HepG2 (cell line): ENCODE data around the gene PRM2. TPM values are rescaled to one million over a fixed set of nuclear protein-coding genes. Genes with fewer than 3 reads are reported as not detected.

Experiments
- CAMTA2 ChIP-seq: sonication (generic); formaldehyde crosslinking; IDR thresholded peaks from 2 replicates; pipeline ENCODE4 v1.4.0; 2020; ENCODE audit warnings: mild to moderate bottlenecking, missing genetic modification reagents, borderline replicate concordance
- CREM ChIP-seq, 2 experiments: sonication (generic) in 1 of 2; formaldehyde crosslinking in 1 of 2; IDR thresholded peaks; 2 replicates each; pipeline versions ENCODE4 v1.4.0 to v1.6.1; 2016 to 2020; ENCODE audit warnings: antibody characterized with exemption in 1 of 2, mild to moderate bottlenecking in 1 of 2, missing genetic modification reagents in 1 of 2
- CTCF ChIP-seq: sonication (generic); formaldehyde crosslinking; IDR thresholded peaks from 2 replicates; pipeline ENCODE4 v1.5.0; 2020; ENCODE audit warnings: mild to moderate bottlenecking, missing genetic modification reagents, moderate library complexity
- ELF3 ChIP-seq: IDR thresholded peaks from 2 replicates; pipeline ENCODE4 v1.6.1; 2016; ENCODE audit warnings: missing genetic modification reagents, missing compliant biosample characterization
- GABPB1 ChIP-seq: IDR thresholded peaks from 2 replicates; pipeline ENCODE4 v1.6.1; 2016; ENCODE audit warnings: mild to moderate bottlenecking, missing genetic modification reagents, moderate library complexity, missing compliant biosample characterization
- GATAD1 ChIP-seq: IDR thresholded peaks from 2 replicates; pipeline ENCODE4 v1.6.1; 2016; ENCODE audit warnings: missing genetic modification reagents, missing compliant biosample characterization
- GMEB1 ChIP-seq: sonication (generic); formaldehyde crosslinking; IDR thresholded peaks from 2 replicates; pipeline ENCODE4 v1.5.1; 2020; ENCODE audit warnings: missing genetic modification reagents, mild to moderate bottlenecking, borderline replicate concordance
- IKZF1 ChIP-seq: fragments of 450-650 bp; IDR thresholded peaks from 2 replicates; pipeline ENCODE4 v1.7.1; 2016
- KLF12 ChIP-seq: sonication (generic); formaldehyde crosslinking; IDR thresholded peaks from 2 replicates; pipeline ENCODE4 v1.4.0; 2020; ENCODE audit warnings: missing genetic modification reagents, borderline replicate concordance
- RNF2 ChIP-seq: fragments of 450-650 bp; conservative IDR thresholded peaks from 2 replicates; pipeline ENCODE4 v1.6.1; 2016; ENCODE audit warnings: low read depth
- SP5 ChIP-seq: IDR thresholded peaks from 2 replicates; pipeline ENCODE4 v1.6.1; 2016; ENCODE audit warnings: low read depth, borderline replicate concordance
- TBX3 ChIP-seq: fragments of 450-650 bp; IDR thresholded peaks from 2 replicates; pipeline ENCODE4 v1.6.1; 2017; ENCODE audit warnings: antibody characterized with exemption, mild to moderate bottlenecking, inconsistent platforms, borderline replicate concordance
- TCF7 ChIP-seq: sonication (generic); IDR thresholded peaks from 2 replicates; pipeline ENCODE4 v1.6.1; 2016; ENCODE audit warnings: antibody characterized with exemption, low read depth
- ZBTB4 ChIP-seq: sonication (generic); formaldehyde crosslinking; IDR thresholded peaks from 2 replicates; pipeline ENCODE4 v1.4.0; 2020; ENCODE audit warnings: missing genetic modification reagents, mild to moderate bottlenecking, borderline replicate concordance
- ZNF432 ChIP-seq: sonication (generic); formaldehyde crosslinking; IDR thresholded peaks from 2 replicates; pipeline ENCODE4 v1.5.0; 2020; ENCODE audit warnings: missing genetic modification reagents, mild to moderate bottlenecking, borderline replicate concordance
- ZNF512B ChIP-seq: sonication (generic); formaldehyde crosslinking; IDR thresholded peaks from 2 replicates; pipeline ENCODE4 v1.5.1; 2020; ENCODE audit warnings: missing genetic modification reagents, mild to moderate bottlenecking, borderline replicate concordance
- ZNF672 ChIP-seq: sonication (generic); formaldehyde crosslinking; IDR thresholded peaks from 2 replicates; pipeline ENCODE4 v1.8.1; 2022; ENCODE audit warnings: missing genetic modification reagents
- ZNF891 ChIP-seq: sonication (generic); formaldehyde crosslinking; IDR thresholded peaks from 2 replicates; pipeline ENCODE4 v1.5.0; 2020; ENCODE audit warnings: mild to moderate bottlenecking, missing genetic modification reagents
- polyA plus RNA-seq, 8 experiments: library from polyadenylated mRNA; depleted of rRNA in 3 of 8; stranded (reverse) in 7 of 8; unstranded in 1 of 8; fragments of >200 nt; fragmentation: Illumina TruSeq in 4 of 8; extraction: Trizol in 4 of 8; gene quantifications; 2 replicates each; pipeline versions ENCODE4 v1.2.1 to v1.2.3, GENCODE V29; 2011 to 2016; ENCODE audit warnings: low read depth in 4 of 8, missing spikeins in 1 of 8, mixed read lengths in 1 of 8; ENCODE audit not compliant: insufficient read depth in 1 of 8
- total RNA-seq, 5 experiments: library from RNA; depleted of rRNA; stranded (reverse); fragments of >200 nt; fragmentation: Illumina TruSeq; extraction: Trizol; gene quantifications; 2 replicates each; pipeline ENCODE4 v1.2.3, GENCODE V29; 2016; ENCODE audit warnings: low read depth in 1 of 5

Gene PRM2
- total and polyA plus RNA-seq, 2 of the 13 experiments (the other 11 are each of a cell fraction or from before 2014, with no cell fraction given), result 0.54 TPM; not detected in 1

- TF ChIP-seq ZNF512B (CRISPR knock-in tag) (no peak), ZNF672 (0 out of 2 replicates have a peak, but pooled peaks have one; percentile 38), SP5 (no peak), ELF3 (CRISPR knock-in tag) (no peak), KLF12 (no peak), CAMTA2 (CRISPR knock-in tag) (0 out of 2 replicates have a peak, but pooled peaks have one; percentile 26), ZNF891 (CRISPR knock-in tag) (peak; percentile 75), GMEB1 (CRISPR knock-in tag) (no peak), GATAD1 (CRISPR knock-in tag) (no peak), CREM (IDR thresholded peaks at IDR 0.05) (no peak), CREM (CRISPR knock-in tag; IDR thresholded peaks at IDR 0.05) (no peak), IKZF1 (no peak), ZNF432 (CRISPR knock-in tag) (no peak), RNF2 (no peak), TBX3 (no peak), TCF7 (no peak), CTCF (no peak), GABPB1 (CRISPR knock-in tag) (peak; percentile 27; the same call in 1 of the 2 replicates), ZBTB4 (CRISPR knock-in tag) (peak; percentile 21; the same call in 1 of the 2 replicates)
Observed at GRCh38 chr16:11272921-11273720, 3.2 kb downstream of the PRM2 start, which contains the start of gene PRM3 (continued).
